Caco-2 (cell line): Measurements from ENCODE around the gene TACC2. TPM values are rescaled to one million over a fixed set of nuclear protein-coding genes. Genes with fewer than 3 reads are reported as not detected.

ENCODE experiments used
- BruUV-seq: library from RNA; stranded (reverse); fragments of 400-500 nt; replicated peaks from 2 replicates; lab custom pipeline; 2021; lab: Mats Ljungman, UMichigan
- CTCF ChIA-PET: fragments of 300-600 bp; sonication (Branson Sonifier 250); formaldehyde crosslinking; loops from one replicate; lab custom pipeline; 2022; ENCODE audit warnings: antibody characterized with exemption; lab: Charles Lee
- POLR2A ChIA-PET: fragments of 300-600 bp; sonication (Branson Sonifier 250); formaldehyde crosslinking; loops from one replicate; lab custom pipeline; 2022; ENCODE audit warnings: antibody characterized with exemption; lab: Charles Lee
- DNase-seq, 2 experiments: peaks; one replicate each; pipeline versions ENCODE4 v3.0.0 to v3.0.0-alpha.2; 2020 to 2022
- H3K27me3 ChIP-seq: replicated peaks from 2 replicates; pipeline ENCODE4 v1.6.0; 2011; ENCODE audit warnings: low read length; ENCODE audit not compliant: control insufficient read depth, insufficient read depth
- H3K36me3 ChIP-seq: 2 replicates; pipeline ENCODE4 v1.5.1; 2011; ENCODE audit warnings: low read length; ENCODE audit not compliant: control insufficient read depth, insufficient read depth
- H3K4me1 ChIP-seq: fragments of 250-450 bp; sonication (Bioruptor Pico); 2 replicates; pipeline ENCODE4 v1.5.1; 2020; ENCODE audit warnings: mild to moderate bottlenecking
- H3K4me3 ChIP-seq: 2 replicates; pipeline ENCODE4 v1.5.1; 2011; ENCODE audit warnings: low read depth, mild to moderate bottlenecking, control low read depth, low read length
- H3K9me3 ChIP-seq: fragments of 250-450 bp; sonication (Bioruptor Pico); 2 replicates; pipeline ENCODE4 v1.5.1; 2020; ENCODE audit warnings: mild to moderate bottlenecking, moderate library complexity
- H3K27ac Mint-ChIP-seq: one replicate; pipeline ENCODE4 v1.8.0; 2022; ENCODE audit warnings: mixed read lengths; ENCODE audit not compliant: unreplicated experiment
- H3K27me3 Mint-ChIP-seq: one replicate; pipeline ENCODE4 v1.8.0; 2022; ENCODE audit warnings: mixed read lengths; ENCODE audit not compliant: insufficient read depth, unreplicated experiment
- H3K36me3 Mint-ChIP-seq: one replicate; pipeline ENCODE4 v1.8.0; 2022; ENCODE audit warnings: mild to moderate bottlenecking, mixed read lengths; ENCODE audit not compliant: insufficient read depth, unreplicated experiment
- H3K4me1 Mint-ChIP-seq: one replicate; pipeline ENCODE4 v1.8.0; 2022; ENCODE audit warnings: low read depth, mixed read lengths; ENCODE audit not compliant: unreplicated experiment
- H3K4me3 Mint-ChIP-seq: one replicate; pipeline ENCODE4 v1.8.0; 2022; ENCODE audit warnings: mild to moderate bottlenecking, moderate library complexity, mixed read lengths; ENCODE audit not compliant: unreplicated experiment
- H3K9me3 Mint-ChIP-seq: one replicate; pipeline ENCODE4 v1.8.0; 2022; ENCODE audit warnings: mixed read lengths; ENCODE audit not compliant: unreplicated experiment
- CTCF ChIP-seq, 2 experiments: fragments of 200-600 bp in 1 of 2; IDR thresholded peaks; 1 replicate in 1 of 2; 2 replicates in 1 of 2; pipeline versions ENCODE4 v1.5.1 to v1.8.0; 2011 to 2022; ENCODE audit warnings: antibody characterized with exemption in 1 of 2, control low read depth in 1 of 2, inconsistent platforms in 1 of 2, low read depth in 1 of 2, low read length in 1 of 2, mild to moderate bottlenecking in 1 of 2, moderate library complexity in 1 of 2; ENCODE audit not compliant: insufficient read depth in 1 of 2, severe bottlenecking in 1 of 2, unreplicated experiment in 1 of 2
- intact Hi-C: fragments of 100-400 bp; cut with micrococcal nuclease; formaldehyde crosslinking; loops from one replicate; pipeline ENCODE4 v1.10.0; 2022; ENCODE audit not compliant: unreplicated experiment
- total RNA-seq: library from RNA; stranded (reverse); gene quantifications from 2 replicates; pipeline ENCODE4 v1.2.3, GENCODE V29; 2022

Gene TACC2
- total RNA-seq, 1 experiment from 2014 or later = 117 TPM

- intact Hi-C loops = no loop called here
Observed at GRCh38 chr10:122253605-122254004, 264.6 kb downstream of the TACC2 start.

GRCh38 chr10:122254831-122255230 lies 265.9 kb downstream of the TACC2 start:
- CTCF ChIA-PET = interaction anchor here (0.6 to 0.9 kb wide), 2 partner anchors 22 to 395 kb away, joined by 3 to 4 read pairs; no protein-coding TSS in a partner anchor
- intact Hi-C loops = no loop called here
- H3K4me1 Mint-ChIP-seq = no peaks in the 10 kb centered on the region

More at GRCh38 chr10:122253605-122254004, 264.6 kb downstream of the TACC2 start:
- Histone ChIP-seq H3K4me3 (no peak overlapping the region), H3K36me3 (peaks cover 3% of the 10 kb centered on the region), H3K4me1 (no peaks in the 10 kb centered on the region), H3K27me3 (no peaks in the 10 kb centered on the region), H3K9me3 (no peaks in the 10 kb centered on the region)
- no peak for TF ChIP-seq CTCF (IDR thresholded peaks at IDR 0.05; ENCODE audit: insufficient read depth in 1 of 2, low read depth in 1 of 2, low read length in 1 of 2, severe bottlenecking in 1 of 2, unreplicated experiment in 1 of 2)
- ChIA-PET POLR2A (no interaction called here), CTCF (no interaction called here)
- Mint-ChIP-seq H3K4me3 (no peak overlapping the region), H3K27ac (no peak overlapping the region), H3K27me3 (no peaks in the 10 kb centered on the region), H3K36me3 (peaks cover 54% of the 10 kb centered on the region), H3K4me1 (no peaks in the 10 kb centered on the region), H3K9me3 (no peaks in the 10 kb centered on the region)
- no TSS peak for BruUV-seq
- no peak for DNase-seq

DNA sequence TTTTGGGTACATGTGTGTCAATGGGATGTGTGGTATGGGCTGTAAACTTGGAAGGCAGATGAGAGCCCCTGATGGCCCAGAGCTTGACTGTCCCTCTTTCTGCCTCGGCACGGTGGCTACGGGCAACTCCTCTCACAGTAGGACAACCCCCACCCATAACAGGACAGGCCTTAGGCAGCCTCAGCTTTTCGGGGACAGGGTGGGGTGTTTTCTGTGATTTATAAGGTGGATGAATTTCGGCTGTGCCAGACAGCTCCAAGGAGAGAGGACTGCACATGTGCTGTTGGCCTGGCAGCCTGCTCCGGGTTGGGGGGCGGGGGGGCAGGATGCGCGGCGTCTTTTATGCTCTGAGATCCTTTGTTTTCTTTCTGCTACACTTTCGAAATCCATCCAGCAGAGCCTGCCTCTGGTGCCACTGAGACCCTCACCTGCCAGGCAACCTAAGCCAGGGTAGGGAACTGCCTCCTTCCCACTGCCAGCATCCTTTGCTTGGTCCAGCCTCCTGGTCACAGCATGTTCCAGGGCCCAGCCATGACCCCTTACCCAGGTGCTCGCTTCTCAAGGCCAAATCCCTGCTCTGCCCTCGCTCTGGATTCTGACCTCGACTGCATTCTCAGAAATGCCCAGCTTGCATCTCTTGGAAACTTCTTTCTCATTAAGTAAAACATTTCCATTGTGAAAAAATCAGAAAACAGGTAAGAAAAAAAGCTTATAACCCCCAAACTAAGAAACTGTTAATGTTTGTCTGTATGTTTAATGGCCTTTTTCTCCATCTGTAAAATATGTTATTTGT lies 266.7 kb downstream of the TACC2 start:
- Mint-ChIP-seq H3K4me1 (no peaks in the 10 kb centered on the region), H3K27ac (no peak overlapping the region), H3K36me3 (peaks cover 50% of the 10 kb centered on the region), H3K27me3 (no peaks in the 10 kb centered on the region), H3K4me3 (no peak overlapping the region), H3K9me3 (no peaks in the 10 kb centered on the region)
- no peak for DNase-seq
- ChIA-PET CTCF (interaction anchor here (0.6 kb wide), 1 partner anchor 21 kb away, joined by 4 read pairs; no protein-coding TSS in a partner anchor), POLR2A (no interaction called here)
- Histone ChIP-seq H3K27me3 (no peaks in the 10 kb centered on the region), H3K4me3 (no peak overlapping the region), H3K36me3 (peaks cover 3% of the 10 kb centered on the region), H3K9me3 (no peaks in the 10 kb centered on the region), H3K4me1 (no peaks in the 10 kb centered on the region)
- no peak for TF ChIP-seq CTCF (IDR thresholded peaks at IDR 0.05; ENCODE audit: insufficient read depth in 1 of 2, low read depth in 1 of 2, low read length in 1 of 2, severe bottlenecking in 1 of 2, unreplicated experiment in 1 of 2)
- intact Hi-C loops = no loop called here
- no TSS peak for BruUV-seq

More at GRCh38 chr10:122254831-122255230, 265.9 kb downstream of the TACC2 start:
- no peaks in the 10 kb centered on the region for H3K9me3 ChIP-seq
- peaks cover 3% of the 10 kb centered on the region for H3K36me3 ChIP-seq
- H3K27me3 Mint-ChIP-seq = no peaks in the 10 kb centered on the region
- POLR2A ChIA-PET = no interaction called here
- H3K27me3 ChIP-seq = no peaks in the 10 kb centered on the region
- no peaks in the 10 kb centered on the region for H3K4me1 ChIP-seq
- no peaks in the 10 kb centered on the region for H3K9me3 Mint-ChIP-seq
- no peak for DNase-seq
- H3K27ac Mint-ChIP-seq = no peak overlapping the region
- BruUV-seq = no TSS peak
- peaks cover 52% of the 10 kb centered on the region for H3K36me3 Mint-ChIP-seq
- no peak overlapping the region for H3K4me3 Mint-ChIP-seq
- no peak for TF ChIP-seq CTCF (IDR thresholded peaks at IDR 0.05; ENCODE audit: insufficient read depth in 1 of 2, low read depth in 1 of 2, low read length in 1 of 2, severe bottlenecking in 1 of 2, unreplicated experiment in 1 of 2)
- H3K4me3 ChIP-seq = no peak overlapping the region
